Peyer's patch (tissue), 4 donors: ENCODE results near the gene DAND5. TPM values are rescaled to one million over a fixed set of nuclear protein-coding genes. Genes with fewer than 3 reads are reported as not detected.
"Not testable (repeated sequence)": the region's sequence is repeated elsewhere in the genome, so short reads cannot be mapped to it uniquely, and the experiment has no call there.

ENCODE experiments used
- DNase-seq, 3 donors: peaks; one replicate each; pipeline ENCODE4 v3.0.0-alpha.2; 2017 to 2019
- H3K27ac ChIP-seq, 4 donors: fragments of 200-600 bp; sonication (generic); one replicate each; pipeline ENCODE4 v1.5.1; 2016 to 2019
- H3K27me3 ChIP-seq, 2 donors: fragments of 200-600 bp; sonication (generic); one replicate each; pipeline ENCODE4 v1.5.1; 2019
- H3K36me3 ChIP-seq, 3 donors: fragments of 200-600 bp; sonication (generic); one replicate each; pipeline ENCODE4 v1.5.1; 2016 to 2019
- H3K4me1 ChIP-seq, 4 donors: fragments of 200-600 bp; sonication (generic); one replicate each; pipeline ENCODE4 v1.5.1; 2016 to 2019
- H3K4me3 ChIP-seq, 4 donors: fragments of 200-600 bp; sonication (generic); 1 replicate in 3 of 4; 2 replicates in 1 of 4; pipeline ENCODE4 v1.5.1; 2016 to 2019; ENCODE audit warnings: mild to moderate bottlenecking in 1 of 4
- H3K9me3 ChIP-seq, 4 donors: fragments of 200-600 bp; sonication (generic); one replicate each; pipeline ENCODE4 v1.5.1; 2016 to 2019; ENCODE audit warnings: mild to moderate bottlenecking in 1 of 4
- POLR2A ChIP-seq, 2 donors: fragments of 450-650 bp; IDR thresholded peaks; one replicate each; pipeline ENCODE4 v1.5.1; 2017; ENCODE audit warnings: antibody characterized with exemption in 2 of 2, mild to moderate bottlenecking in 2 of 2, moderate library complexity in 2 of 2
- total RNA-seq, 4 donors: library from RNA; depleted of rRNA; stranded (reverse); fragments of >200 nt; gene quantifications; one replicate each; pipeline ENCODE4 v1.1.0, GENCODE V29; 2016
- TF ChIP-seq, protein P1 (sequence below), 6 experiments: fragments of 450-650 bp in 4 of 6; fragments of 200-600 bp in 2 of 6; sonication (generic) in 1 of 6; IDR thresholded peaks; one replicate each; pipeline ENCODE4 v1.5.1; 2017 to 2019; ENCODE audit warnings: antibody characterized with exemption in 6 of 6, mild to moderate bottlenecking in 3 of 6, moderate library complexity in 1 of 6

Gene DAND5
- total RNA-seq, 4 donors from 2014 or later, result 2.1 TPM; not detected in 3

DNA sequence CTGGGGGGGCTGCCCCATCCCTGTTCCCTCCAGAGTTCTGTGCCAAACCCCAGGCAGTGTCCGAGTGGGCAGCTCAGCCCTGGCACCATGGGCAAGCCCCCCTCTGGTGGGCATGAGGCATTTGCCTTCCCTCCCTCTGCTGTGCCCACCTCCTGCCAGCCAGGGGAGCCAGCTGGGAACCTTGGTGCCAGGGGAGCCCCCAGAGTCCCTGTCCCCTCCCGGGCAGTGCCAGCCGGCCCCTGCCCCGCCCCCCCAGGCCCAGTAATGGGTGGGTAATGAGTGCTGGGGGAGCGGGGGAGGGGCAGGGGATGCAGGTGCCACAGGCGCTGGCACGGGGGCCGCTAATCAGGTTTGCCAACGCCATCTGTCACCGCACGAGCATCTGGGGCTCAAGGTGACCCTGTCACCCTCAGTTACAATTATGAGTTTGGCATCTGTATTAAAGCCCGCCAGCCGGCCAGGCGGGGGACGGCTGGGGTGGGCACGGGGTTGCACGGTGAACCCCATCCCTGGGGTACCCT lies 5.9 kb downstream of the DAND5 start:
- H3K9me3 ChIP-seq, result no peaks in the 10 kb centered on the region
- no peak for DNase-seq
- peaks cover 0 to 4% (median 0%) of the 10 kb centered on the region in 4 donors for H3K4me1 ChIP-seq
- TF ChIP-seq, protein P1, sequence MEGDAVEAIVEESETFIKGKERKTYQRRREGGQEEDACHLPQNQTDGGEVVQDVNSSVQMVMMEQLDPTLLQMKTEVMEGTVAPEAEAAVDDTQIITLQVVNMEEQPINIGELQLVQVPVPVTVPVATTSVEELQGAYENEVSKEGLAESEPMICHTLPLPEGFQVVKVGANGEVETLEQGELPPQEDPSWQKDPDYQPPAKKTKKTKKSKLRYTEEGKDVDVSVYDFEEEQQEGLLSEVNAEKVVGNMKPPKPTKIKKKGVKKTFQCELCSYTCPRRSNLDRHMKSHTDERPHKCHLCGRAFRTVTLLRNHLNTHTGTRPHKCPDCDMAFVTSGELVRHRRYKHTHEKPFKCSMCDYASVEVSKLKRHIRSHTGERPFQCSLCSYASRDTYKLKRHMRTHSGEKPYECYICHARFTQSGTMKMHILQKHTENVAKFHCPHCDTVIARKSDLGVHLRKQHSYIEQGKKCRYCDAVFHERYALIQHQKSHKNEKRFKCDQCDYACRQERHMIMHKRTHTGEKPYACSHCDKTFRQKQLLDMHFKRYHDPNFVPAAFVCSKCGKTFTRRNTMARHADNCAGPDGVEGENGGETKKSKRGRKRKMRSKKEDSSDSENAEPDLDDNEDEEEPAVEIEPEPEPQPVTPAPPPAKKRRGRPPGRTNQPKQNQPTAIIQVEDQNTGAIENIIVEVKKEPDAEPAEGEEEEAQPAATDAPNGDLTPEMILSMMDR (IDR thresholded peaks at IDR 0.05), result no peak
- no peak for TF ChIP-seq POLR2A (IDR thresholded peaks at IDR 0.05)
- H3K36me3 ChIP-seq, result no peaks in the 10 kb centered on the region
- no peak overlapping the region for H3K27ac ChIP-seq
- no peaks in the 10 kb centered on the region for H3K27me3 ChIP-seq
- H3K4me3 ChIP-seq, result no peak overlapping the region

DNA sequence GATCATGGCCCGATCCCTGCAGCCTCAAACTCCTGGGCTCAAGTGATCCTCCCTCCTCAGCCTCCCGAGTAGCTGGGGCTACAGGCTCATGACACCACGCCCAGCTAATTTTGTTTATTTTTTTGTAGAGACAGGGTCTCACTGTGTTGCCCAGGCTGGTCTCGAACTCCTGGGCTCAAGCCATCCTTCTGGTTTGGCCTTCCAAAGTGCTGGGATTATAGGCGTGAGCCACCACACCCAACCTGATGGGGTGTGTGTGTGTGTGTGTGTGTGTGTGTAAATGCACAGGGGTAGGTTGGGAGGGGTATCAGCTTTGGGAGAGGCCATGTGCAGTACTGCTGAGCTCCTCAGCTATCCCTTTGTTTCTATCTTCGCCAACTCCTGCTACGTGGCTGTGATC lies 6.7 kb downstream of the DAND5 start:
- H3K4me3 ChIP-seq, H3K9me3 ChIP-seq, H3K4me1 ChIP-seq, H3K27me3 ChIP-seq, H3K36me3 ChIP-seq, H3K27ac ChIP-seq, DNase-seq: not testable (repeated sequence)

DNA sequence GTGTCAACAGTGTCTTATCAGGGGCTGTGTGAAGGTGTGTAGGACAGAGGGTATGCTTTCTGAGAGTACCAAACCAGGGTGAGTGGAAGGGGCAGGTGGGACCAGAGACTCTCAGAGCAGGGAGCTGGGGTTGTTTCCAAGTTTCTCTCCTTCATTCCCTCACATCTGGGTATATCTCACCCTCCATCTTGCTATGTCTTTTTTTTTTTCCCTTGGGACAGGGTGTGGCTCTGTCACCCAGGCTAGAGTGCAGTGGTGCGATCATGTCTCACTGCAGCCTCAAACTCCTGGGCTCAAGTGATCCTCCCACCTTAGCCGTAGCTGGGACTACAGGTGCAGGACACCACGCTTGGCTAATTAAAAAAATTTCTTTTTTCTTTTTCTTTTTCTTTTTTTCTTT lies 10.6 kb downstream of the DAND5 start:
- Histone ChIP-seq H3K4me3 (no peak overlapping the region), H3K36me3 (no peaks in the 10 kb centered on the region), H3K27me3 (no peaks in the 10 kb centered on the region), H3K27ac (no peak overlapping the region), H3K4me1 (peaks cover 6 to 17% (median 12%) of the 10 kb centered on the region in 4 donors), H3K9me3 (no peaks in the 10 kb centered on the region)
- TF ChIP-seq, protein P1 (IDR thresholded peaks at IDR 0.05), result no peak
- TF ChIP-seq POLR2A (IDR thresholded peaks at IDR 0.05), result no peak
- no peak for DNase-seq

DNA sequence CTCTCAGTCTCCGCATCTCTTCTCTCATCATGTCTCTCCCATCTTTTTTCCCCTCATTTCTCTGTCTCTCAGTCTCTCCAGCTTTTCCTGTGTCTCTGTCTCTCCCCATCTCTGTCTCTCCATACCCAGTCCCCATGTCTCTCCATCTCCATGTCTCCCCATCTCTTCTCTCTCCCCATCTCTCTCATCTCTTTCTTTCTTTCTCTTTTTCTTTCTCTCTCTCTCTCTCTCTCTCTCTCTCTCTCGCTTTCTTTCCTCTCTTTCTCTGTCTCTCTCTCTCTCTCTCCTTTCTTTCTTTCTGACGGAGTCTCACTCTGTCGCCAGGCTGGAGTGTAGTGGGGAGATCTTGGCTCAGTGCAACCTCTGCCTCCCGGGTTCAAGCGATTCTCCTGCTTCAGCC lies 13.3 kb downstream of the DAND5 start:
- no peaks in the 10 kb centered on the region for H3K36me3 ChIP-seq

DNA sequence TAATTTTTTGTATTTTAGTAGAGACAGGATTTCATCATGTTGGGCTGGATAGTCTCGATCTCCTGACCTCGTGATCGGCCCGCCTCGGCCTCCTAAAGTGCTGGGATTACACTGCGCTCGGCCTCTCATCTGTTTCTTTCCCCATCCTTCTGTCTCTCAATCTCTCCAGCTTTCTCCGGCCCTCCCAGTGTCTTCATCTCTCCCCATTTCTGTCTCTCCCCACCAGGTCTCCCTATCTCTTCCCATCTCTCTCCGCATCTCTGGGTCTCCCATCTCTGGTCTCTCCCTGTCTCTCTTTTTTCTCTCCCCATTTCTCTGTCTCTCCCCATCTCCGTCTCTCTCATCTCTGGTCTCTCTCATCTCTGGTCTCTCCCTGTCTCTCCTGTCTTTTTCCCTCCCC lies 13.7 kb downstream of the DAND5 start:
- Histone ChIP-seq H3K36me3 (no peaks in the 10 kb centered on the region), H3K27me3 (no peaks in the 10 kb centered on the region), H3K27ac (no peak overlapping the region), H3K9me3 (no peaks in the 10 kb centered on the region), H3K4me3 (peak overlapping the region in 3 of 4 donors; percentile 24 to 38 (median 36)), H3K4me1 (peaks cover 8 to 29% (median 15%) of the 10 kb centered on the region in 4 donors)
- TF ChIP-seq, protein P1 (IDR thresholded peaks at IDR 0.05), result no peak
- TF ChIP-seq POLR2A (IDR thresholded peaks at IDR 0.05), result no peak
- no peak for DNase-seq

More for the DNA sequence above, 13.3 kb downstream of the DAND5 start:
- Histone ChIP-seq H3K4me1 (peaks cover 11 to 29% (median 15%) of the 10 kb centered on the region in 4 donors), H3K9me3 (no peaks in the 10 kb centered on the region), H3K27ac (no peak overlapping the region), H3K4me3 (no peak overlapping the region), H3K27me3 (no peaks in the 10 kb centered on the region)
- no peak for TF ChIP-seq POLR2A (IDR thresholded peaks at IDR 0.05)
- TF ChIP-seq, protein P1 (IDR thresholded peaks at IDR 0.05), result no peak
- no peak for DNase-seq

DNA sequence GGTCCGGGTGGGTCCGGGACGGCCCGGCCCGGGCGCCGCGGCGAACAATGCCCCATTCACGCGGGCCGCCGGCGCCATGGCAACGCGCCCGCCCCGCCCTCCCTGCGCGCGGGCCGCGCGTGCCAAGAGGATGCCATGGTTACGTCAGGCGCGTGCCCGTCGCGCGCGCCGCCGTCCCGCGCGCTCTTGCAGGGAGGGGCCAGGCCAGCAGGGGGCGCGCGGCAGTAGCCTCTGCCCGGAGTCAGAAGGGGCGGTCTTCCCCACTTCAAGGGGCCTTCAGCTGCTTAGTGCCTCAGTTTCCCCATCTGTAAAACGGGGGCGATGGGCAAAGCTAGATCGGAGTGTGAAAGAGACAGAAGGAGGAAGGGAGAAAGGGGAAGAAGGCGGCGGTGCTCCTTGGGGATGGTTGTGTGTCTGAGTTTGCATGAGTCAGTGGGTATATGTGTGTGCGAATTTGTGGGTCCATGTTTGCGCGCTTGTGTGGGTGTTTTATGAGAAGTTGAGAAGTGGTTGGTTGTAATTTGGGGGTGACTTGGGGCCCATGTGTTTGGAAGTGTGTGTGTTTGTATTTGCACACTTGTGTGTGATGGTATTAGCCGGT lies 14.3 kb downstream of the DAND5 start:
- no peak for TF ChIP-seq POLR2A (IDR thresholded peaks at IDR 0.05)
- TF ChIP-seq, protein P1 (IDR thresholded peaks at IDR 0.05), result peak; percentile 90 to 99 (median 96)

More for the DNA sequence above, 14.3 kb downstream of the DAND5 start:
- peak; percentile 72 to 91 (median 88) for DNase-seq
- Histone ChIP-seq H3K9me3 (no peaks in the 10 kb centered on the region), H3K27me3 (no peaks in the 10 kb centered on the region), H3K27ac (no peak overlapping the region), H3K4me3 (peak overlapping the region in 3 of 4 donors; percentile 24 to 38 (median 36)), H3K4me1 (peaks cover 8 to 29% (median 15%) of the 10 kb centered on the region in 4 donors), H3K36me3 (no peaks in the 10 kb centered on the region)
